DMS53 (cell line): Measurements from ENCODE around the gene PRR5L.
"Not testable (repeated sequence)": the region's sequence is repeated elsewhere in the genome, so short reads cannot be mapped to it uniquely, and the experiment has no call there.

Experiments
- DNase-seq: peaks from one replicate; lab custom pipeline; 2025; lab: John Stamatoyannopoulos, UW

The PRR5L gene

DNA sequence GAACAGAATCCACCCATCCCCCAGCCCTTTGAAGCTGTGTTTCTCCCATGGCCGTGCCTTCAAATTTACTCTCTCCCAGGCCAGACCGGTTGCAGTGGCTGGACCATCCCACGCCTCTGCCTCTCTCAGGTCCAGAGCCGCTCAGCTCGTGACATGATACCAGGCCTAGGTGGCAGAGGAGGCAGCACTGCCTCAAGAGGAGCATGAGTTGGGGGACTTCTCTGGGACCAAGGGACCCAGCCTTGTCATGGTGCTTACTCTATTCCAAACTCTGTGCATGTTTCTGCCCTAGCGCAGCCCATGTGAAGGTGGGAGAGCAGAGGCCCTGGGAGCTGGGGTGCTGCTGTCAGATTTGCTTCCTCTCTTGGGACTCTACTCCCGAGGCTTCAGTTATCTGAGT lies 163.0 kb downstream of the PRR5L start:
- no peak for DNase-seq

DNA sequence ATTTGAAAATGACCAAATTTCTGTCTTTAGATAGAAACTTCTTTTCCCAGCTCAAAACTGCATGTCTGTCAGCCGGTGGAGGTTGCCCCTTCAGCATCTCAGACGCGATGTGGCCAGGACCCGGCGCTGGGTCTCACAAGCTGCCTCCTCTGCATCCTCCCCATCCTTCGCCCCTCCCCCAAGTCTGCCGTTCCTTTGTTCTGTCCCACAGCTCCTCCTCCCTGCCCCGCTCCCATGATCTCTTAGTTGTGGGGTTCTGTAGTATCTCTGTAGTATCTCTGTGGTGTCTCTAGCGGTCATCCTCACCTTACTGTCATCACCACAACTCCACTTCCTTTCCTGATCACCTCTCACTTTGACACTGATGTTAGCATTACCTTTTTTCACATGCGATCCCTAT lies 164.1 kb downstream of the PRR5L start:
- DNase-seq: no peak

DNA sequence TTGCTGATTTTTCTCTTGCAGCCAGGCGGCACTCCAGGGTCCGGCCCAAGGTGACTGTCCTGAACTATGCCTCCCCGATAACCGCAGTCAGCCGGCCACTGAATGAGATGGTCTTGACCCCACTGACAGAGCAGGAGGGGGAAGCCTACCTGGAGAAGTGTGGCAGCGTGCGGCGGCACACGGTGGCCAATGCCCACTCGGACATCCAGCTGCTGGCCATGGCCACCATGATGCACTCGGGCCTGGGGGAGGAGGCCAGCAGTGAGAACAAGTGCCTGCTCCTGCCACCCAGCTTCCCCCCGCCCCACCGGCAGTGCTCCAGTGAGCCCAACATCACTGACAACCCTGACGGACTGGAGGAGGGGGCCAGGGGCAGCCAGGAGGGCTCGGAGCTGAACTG lies 166.2 kb downstream of the PRR5L start:
- DNase-seq: no peak

DNA sequence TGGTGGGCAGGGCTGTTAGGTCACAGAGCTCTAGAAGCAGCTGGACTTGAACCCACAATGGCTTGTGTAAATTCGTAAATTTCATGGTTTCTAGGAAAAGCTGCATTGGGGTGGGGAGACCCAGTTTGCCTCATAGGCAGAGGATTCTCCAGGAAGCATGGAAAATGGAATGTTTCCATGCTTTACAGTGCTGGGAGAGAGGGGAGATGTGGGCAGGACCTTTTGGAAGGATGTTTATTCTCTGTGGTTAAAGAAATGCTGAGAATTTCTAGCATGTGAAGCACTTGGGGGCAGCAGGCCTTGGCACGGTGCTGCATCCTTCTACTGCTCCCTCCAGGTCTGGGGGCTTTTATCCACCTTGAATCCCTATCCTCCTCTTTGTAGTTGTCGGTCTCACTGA lies 167.7 kb downstream of the PRR5L start:
- DNase-seq: no peak

DNA sequence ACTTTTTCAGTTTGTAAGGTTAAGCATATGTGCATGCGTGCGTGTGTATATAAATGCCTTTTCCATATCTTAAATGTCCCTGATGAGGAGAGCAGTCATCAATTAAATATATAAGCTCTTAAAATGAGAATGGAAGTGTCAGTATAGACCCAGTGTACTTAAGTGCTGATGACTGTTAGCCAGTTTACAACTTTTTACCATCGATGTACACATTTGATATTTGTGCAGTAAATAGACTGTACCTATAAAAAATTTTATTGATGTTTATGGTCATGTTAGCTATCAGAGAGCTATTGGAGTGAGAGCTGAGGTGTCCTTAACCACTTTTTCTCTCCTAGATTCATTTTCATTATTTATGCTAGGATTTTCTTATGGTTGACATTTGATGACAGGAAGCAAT lies 168.6 kb downstream of the PRR5L start:
- no peak for DNase-seq

DNA sequence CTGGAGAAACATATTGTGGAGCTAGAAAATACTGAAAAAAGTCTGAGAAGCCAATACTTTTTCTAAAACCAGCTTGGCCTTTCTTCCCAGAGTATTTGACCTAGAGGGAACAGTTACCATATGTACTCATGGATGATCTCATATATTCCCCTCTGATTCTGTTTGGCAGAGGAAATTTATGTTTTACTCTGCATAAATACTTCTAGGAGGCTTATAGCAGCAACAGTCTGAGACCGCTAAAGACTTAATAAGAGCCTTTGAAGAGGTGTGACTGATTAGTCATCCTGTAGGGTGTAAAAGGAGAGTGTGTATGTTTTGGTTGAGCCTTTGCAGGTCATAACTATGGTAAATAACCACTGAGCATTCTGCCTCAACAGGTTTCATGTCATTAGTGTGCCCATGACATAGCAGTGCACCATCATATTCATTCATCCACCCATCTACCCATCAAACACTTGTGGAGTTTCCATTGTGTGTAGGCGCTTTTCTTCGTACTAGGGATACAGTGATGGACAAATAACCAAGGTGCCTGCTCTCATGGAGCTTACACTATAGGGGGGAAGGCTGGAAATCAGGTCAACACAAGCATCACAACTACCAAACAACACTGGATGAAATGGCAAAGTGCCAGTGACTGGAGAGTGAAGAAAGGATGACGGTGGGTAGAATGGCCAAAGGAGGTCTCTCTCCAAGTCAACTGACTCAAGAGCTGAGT lies 169.5 kb downstream of the PRR5L start:
- peak; percentile 77 for DNase-seq

DNA sequence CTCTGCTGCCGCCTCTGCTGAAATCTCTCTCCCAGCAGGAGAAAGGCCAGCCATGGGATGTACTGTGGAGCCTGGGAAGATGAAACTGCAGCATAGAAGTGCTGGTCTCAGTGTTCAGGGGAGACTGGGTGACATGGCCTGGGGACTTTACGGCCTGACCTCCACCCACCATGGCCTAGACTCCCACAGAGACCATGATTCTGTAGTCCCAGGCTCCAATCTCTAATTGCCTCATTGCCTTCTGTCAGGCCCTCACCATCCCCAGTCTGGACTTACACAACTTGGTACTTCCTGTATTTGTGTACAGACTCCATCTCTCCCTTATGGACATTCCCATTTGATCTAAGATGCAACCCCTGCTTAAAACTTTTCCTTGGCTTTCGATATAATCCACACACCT lies 170.9 kb downstream of the PRR5L start:
- DNase-seq: peak; percentile 20

DNA sequence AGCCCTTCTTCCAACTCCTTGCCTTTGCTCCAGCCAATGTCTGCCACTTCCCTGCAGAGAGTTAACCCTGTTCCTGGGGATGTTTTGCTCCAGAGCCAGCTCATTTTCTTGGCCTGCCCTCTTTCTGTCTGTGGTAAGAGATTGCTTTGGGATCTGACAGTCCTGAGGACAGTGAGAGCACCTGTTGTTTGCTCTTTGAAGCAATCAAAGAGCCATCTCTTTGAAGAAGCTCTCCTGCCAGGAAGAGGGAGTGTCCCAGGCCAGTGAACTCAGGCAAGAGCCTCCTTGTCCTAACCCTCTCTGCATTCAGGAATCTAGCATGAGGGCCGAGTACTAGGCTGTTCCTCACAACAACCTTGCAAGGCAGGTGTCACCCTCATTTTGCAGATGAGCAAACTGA lies 171.8 kb downstream of the PRR5L start:
- peak; percentile 73 for DNase-seq

DNA sequence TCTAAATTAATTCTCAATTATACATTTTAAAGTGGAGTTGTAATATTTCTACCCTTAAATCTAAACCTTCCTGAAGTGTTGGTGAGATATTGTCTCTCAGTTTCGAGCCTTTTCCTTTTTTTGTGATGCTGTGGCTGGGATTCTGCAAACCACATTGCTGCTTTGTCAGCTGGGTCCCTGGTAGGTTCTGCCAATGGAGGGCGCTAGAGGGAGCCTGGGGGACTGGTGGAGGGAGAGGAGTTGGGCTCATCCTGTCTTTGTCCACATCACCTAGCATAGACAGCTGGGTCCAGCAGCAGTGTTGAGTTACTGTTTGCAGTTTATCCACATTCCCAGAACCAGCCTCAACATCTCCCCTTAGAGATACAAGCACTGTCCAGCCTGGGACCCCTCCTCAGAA lies 173.0 kb downstream of the PRR5L start:
- DNase-seq: peak; percentile 53

DNA sequence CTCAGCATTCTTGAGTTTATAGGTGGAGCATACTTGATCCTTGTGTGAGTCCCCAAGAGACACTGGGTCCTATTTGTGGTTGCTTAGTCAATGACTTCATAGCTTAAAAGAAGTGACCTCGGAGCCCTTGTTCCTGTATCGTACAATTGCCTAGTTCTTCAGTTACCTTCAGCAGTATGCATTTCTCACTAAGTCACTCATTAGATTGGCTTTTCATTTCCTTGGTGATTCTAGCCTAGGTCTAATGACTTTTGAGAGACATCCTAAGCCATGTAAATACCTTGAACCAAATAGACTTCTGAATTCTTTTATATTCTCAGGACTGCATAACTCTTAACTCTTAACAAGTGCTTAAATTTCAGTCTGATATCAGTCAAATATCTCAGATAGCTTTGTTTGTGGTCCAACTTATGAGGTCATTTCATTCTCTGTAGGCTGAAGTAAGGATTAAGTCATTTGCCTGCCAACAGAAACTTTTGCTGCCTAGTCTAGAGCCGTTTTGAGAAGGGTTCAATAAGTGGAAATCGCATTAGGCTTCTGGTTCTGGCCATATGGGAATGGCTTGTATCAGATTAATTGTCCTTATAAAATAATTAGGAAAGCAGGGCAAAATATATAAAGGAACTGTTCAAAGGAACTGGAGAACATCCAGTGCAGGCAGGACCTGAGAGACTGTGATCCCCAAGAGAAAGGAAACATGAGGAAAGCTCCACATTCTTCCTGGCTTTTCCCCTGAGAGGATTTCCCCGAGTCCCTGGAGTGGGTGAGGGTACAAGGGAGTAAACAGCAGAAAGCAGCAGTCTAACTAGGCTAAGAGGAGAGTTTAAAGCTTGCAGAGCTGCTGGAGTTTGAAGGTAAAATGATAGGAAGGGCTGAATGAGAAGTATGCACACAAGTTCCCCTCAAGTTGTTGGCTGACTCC lies 174.1 kb downstream of the PRR5L start:
- DNase-seq: no peak

DNA sequence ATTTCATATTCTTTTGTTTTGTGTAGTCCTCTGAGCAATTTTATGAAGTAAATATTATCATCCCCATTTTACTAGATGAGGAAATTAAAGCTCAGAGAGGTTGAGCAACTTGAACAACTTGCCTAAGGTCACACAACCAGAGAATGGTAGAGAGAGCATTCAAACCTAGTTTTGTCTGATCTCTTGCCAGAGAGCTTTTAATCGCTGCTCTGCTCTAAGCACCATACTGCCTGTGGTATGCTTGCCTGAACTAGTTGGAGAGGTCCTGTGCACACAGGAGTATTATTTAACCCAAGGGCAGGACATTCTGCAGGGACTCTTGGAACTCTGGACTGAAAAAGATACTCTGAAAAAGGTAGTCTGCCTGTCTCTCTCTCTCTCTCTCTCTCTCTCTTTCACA lies 175.5 kb downstream of the PRR5L start:
- DNase-seq: peak; percentile 6

DNA sequence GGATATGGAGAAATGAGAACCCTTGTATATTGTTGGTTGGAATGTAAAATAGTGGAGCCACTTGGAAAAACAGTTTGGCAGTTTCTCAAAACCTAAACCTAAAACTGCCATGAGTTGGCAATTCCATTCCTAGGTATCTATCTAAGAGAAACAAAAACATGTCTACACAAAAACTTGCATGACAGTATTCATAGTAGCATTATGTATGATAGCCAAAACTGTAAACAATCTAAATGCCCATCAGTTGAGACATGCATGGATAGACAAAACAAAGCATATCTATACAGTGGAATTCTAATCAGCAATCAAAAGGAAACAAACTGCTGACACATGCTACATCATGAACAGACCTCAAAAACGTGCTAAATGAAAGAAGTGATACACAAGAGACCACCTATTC lies 179.1 kb downstream of the PRR5L start:
- no peak for DNase-seq

DNA sequence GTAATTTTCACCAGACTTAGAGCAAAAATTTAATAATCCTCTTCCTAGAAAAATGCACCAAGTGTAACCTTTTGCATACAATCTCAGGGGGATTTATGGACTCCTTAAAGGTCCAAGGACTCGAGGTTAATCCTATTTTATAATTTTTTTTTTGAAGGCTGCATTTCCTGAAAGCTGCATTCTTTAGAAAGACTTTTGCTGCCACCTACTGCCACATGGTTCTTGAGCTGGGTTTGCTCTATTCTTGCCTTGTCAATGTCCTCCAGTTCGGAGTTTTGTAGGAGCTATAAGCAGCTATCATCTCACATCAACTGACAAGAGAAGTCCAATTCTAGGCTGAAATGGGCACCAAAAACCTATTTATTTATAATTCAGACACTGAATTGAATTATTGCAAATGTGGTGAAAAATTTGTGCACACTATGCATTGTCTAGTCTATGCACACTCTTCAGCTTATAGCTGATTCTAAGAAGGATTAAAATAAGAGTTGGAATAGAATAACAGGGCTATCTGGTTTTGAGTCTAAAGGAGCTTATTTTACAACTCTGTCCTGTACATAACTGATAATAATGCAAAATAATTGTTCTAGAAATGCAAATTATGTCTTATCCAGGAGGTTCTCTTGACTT lies 182.7 kb downstream of the PRR5L start:
- peak; percentile 72 for DNase-seq

DNA sequence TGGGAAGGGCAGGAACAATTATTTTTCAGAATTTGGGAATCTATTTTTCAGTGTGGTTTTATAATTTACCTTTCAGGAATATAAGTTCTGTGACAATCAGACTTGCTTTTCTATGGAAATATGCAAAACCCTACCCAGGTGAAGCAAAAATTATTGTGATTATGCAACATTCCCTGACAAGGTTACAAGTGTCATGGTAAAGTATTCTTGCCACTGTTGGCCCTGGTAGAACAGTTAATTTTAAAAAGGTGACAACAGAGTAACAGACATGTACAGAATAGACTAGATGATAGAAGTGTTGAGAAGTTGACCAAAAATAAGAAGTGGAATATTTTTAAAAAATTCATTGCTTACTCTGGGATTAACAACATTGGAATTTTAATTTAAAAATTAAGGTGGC lies 184.7 kb downstream of the PRR5L start:
- DNase-seq: no peak

DNA sequence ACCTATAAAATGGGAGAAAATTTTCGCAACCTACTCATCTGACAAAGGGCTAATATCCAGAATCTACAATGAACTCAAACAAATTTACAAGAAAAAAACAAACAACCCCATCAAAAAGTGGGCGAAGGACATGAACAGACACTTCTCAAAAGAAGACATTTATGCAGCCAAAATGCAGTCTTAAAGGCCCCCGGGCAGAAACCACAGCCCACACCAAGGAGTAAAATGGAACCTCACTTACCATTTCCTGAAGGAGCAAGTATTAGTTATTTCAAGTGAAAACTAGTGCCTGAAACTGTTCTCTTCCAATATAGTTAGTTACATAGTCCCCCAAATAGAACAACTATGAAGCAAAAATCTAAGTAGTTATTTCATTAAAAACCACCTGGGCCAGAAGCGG lies 187.0 kb downstream of the PRR5L start:
- not testable (repeated sequence) for DNase-seq

DNA sequence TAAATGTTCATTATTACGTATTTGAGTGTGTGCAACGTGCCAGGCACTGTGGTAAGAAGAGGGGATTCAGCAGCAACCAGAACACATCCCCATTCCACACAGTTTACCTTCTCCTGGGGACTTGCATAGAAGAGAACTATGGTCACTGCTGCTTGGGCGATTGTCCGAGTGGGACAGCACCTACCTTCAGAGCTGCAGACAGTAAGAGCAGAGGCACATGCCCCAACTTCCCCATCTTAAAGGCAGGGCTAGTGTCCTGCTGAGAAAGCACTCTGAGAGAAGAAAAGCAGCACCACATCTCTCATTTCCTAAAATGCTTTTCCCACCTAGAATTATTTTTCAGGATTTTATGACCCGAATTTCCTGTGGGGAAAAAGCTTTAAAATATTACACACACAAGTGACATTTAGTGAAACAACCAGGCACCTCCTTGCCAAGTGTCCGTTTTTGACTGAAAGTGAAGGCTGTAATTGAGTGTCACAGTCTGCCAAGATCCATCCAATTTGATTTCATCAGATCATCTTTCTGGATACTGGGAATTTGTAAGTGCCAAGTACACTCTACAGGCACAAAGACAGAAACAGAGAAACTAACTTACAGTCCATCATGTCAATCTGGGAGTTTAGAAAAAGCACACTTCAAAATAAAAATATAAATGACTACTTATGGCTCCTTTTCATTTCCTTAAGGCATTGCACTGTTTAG lies 189.4 kb downstream of the PRR5L start:
- DNase-seq: no peak

DNA sequence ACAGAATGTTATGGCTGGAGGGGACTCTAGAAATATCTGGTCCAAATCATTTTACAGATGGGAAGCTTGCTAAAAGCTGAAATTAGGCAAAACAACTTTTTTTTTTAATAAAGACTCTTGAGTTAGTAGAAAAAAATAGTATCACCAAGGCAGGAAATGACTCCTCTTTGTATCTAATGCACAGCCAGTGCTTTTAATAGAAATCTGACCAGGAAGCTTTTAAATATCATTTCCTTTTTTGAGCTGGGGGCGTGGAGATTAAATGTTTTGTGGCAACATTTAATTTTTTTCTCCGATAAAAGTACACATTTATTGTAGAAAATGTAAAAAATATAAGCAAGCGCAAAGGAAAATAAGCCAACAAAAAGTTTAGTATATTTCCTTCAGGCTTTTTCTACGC lies 191.5 kb downstream of the PRR5L start:
- DNase-seq: no peak

DNA sequence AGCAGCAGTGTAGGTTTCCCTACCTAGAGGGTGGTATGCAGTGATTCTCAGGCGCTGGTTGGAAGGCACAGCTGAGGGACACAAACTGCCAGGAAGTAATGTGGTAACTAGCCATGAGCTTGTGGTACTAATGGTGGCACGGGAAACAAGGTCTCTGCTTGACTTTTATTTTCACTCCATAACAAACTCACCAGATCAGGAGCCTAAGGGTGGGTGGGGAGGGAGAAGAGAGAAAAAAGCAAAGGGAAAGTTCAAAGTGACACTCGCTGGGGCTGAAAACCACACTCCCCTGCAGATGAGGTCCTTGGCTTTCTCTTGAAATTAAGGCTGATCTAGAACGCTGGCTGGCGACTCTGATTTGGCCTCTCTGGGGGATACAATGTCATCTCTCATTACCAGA lies 192.0 kb downstream of the PRR5L start:
- no peak for DNase-seq

DNA sequence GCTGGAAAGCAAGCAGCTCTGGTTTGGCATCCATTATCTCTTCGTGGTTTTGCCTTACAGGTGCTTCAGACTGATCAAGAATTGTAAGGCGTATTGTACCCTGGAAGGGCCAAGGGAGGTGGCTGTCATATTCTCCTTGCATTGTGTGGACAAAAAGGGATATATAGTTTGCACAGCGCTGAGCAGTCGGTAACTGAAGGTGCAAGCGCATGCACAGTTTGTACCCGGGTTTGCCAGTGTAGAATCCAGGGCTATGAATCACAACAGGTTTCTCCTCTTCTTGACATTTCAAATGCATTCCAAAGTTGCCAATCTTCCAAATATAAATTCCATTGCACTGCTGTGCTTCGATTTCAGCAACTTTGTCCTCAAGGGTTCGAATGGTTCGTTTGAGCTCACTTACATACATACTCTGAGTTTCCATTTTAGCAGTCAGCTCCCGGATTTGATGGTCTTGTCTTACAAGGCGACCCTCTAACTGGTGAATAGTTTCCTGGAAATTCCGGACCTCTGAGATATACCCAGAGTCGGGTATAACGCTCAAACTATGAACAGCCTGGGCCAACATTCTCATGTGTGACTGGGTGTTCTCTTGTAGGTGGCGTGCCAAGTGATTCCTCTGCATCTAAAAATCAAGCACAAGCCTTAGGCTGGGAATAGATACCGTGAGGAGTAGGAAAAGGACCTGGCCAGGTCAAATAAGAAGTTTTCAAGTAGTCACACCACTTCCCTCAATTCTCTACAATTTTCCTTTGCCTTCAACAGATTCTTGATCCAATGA lies 194.1 kb downstream of the PRR5L start:
- no peak for DNase-seq

DNA sequence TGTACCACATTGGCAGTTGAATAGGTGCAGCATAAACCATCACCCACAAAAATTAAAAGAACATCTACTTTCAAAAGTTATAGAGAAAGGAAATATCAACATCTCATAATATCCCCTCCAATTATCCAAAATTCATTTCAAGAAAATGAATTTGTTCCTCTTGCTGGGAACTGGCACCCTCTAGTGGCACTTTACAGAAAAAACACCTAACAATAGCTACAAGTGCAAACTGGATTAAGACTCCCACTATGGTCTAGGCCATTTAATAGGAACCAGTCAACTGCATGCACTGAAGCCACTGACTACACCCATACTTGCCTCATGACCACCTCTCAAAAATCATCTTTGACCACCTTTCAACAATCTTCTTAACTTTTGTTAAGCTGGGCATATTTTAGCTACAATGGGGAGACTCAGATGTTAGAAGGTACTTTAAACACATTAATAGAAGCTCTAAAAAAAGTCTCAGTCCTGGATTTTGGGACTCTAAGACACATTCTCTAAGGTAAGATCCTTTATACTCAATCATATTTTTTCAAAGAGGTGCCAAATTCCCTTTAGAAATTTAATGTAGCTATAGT lies 196.7 kb downstream of the PRR5L start:
- peak; percentile 60 for DNase-seq

DNA sequence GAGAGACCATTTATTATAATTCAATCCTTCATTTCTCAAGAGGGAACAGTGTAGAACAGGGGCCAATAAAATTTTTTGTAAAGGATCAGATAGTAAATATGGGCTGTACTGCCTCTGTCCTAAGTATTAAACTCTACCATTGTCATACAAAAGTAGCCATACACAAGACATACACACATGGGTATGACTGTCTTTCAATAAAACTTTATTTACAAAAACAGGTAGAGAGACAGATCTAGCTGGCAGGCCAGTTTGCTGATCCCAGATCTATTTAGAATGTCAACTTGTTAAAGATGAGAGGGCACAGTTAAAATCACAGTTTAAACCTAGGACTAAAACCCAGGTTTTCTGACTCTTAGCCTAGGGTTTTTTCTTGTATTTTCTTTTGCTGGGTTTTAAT lies 197.2 kb downstream of the PRR5L start:
- DNase-seq: no peak
